IMR-90 (cell line): Measurements from ENCODE around the gene TCP11.

Experiments used
- CTCF ChIP-seq: conservative IDR thresholded peaks from 2 replicates; pipeline ENCODE4 v1.5.1; 2012; ENCODE audit warnings: mild to moderate bottlenecking, low read depth, low read length, improper control_type of control experiment
- MAZ ChIP-seq: IDR thresholded peaks from 2 replicates; pipeline ENCODE4 v1.6.1; 2012; ENCODE audit warnings: low read depth, mild to moderate bottlenecking, low read length, improper control_type of control experiment, moderate library complexity, borderline replicate concordance
- RAD21 ChIP-seq: IDR thresholded peaks from 2 replicates; pipeline ENCODE4 v1.6.1; 2012; ENCODE audit warnings: low read length, improper control_type of control experiment
- RCOR1 ChIP-seq: IDR thresholded peaks from 2 replicates; pipeline ENCODE4 v1.6.1; 2012; ENCODE audit warnings: mild to moderate bottlenecking, low read length, improper control_type of control experiment; ENCODE audit not compliant: insufficient replicate concordance

- no peak for TF ChIP-seq CTCF
- no peak for TF ChIP-seq MAZ
- TF ChIP-seq RAD21 = no peak
- no peak for TF ChIP-seq RCOR1
These were observed 58.3 kb downstream of the TCP11 start for GRCh38 chr6:35082733-35083403.
